Spleen (tissue), 11 donors: ENCODE measurements around the gene DPEP2. TPM values are rescaled to one million over a fixed set of nuclear protein-coding genes. Genes with fewer than 3 reads are reported as not detected.
A peak's percentile ranks its signal among the peaks of the same experiment; 100 is the strongest.

Experiments used
- DNase-seq: peaks from one replicate; pipeline ENCODE4 v3.0.0-alpha.2; 2020
- H3K27ac ChIP-seq, 8 donors: fragments of 200-600 bp; sonication (generic) in 7 of 8; 1 replicate in 4 of 8; 2 replicates in 4 of 8; pipeline versions ENCODE4 v1.5.0 to v1.8.0; 2016 to 2021; ENCODE audit warnings: inconsistent platforms in 4 of 8, mild to moderate bottlenecking in 4 of 8, moderate library complexity in 1 of 8
- H3K27me3 ChIP-seq, 7 donors: fragments of 200-600 bp; sonication (generic) in 6 of 7; replicated peaks in 1 of 7; 1 replicate in 4 of 7; 2 replicates in 3 of 7; pipeline versions ENCODE4 v1.5.0 to v1.8.0; 2016 to 2021; ENCODE audit warnings: inconsistent platforms in 3 of 7, mild to moderate bottlenecking in 1 of 7
- H3K36me3 ChIP-seq, 6 donors: fragments of 200-600 bp; sonication (generic) in 5 of 6; 1 replicate in 4 of 6; 2 replicates in 2 of 6; pipeline versions ENCODE4 v1.5.0 to v1.8.0; 2016 to 2021; ENCODE audit warnings: inconsistent platforms in 2 of 6
- H3K4me1 ChIP-seq, 6 donors: fragments of 200-600 bp; sonication (generic) in 5 of 6; 1 replicate in 3 of 6; 2 replicates in 3 of 6; pipeline versions ENCODE4 v1.5.0 to v1.8.0; 2016 to 2021; ENCODE audit warnings: inconsistent platforms in 3 of 6
- H3K4me3 ChIP-seq, 8 donors: fragments of 200-600 bp; sonication (generic) in 7 of 8; 1 replicate in 4 of 8; 2 replicates in 4 of 8; pipeline versions ENCODE4 v1.5.0 to v1.8.0; 2016 to 2021; ENCODE audit warnings: inconsistent platforms in 4 of 8, mild to moderate bottlenecking in 4 of 8, moderate library complexity in 2 of 8
- H3K9me3 ChIP-seq, 8 donors: fragments of 200-600 bp; sonication (generic) in 7 of 8; 1 replicate in 4 of 8; 2 replicates in 4 of 8; pipeline versions ENCODE4 v1.5.0 to v1.8.0; 2016 to 2021; ENCODE audit warnings: inconsistent platforms in 4 of 8
- CTCF ChIP-seq, 11 experiments: fragments of 200-600 bp in 7 of 11; fragments of 450-650 bp in 4 of 11; sonication (generic) in 4 of 11; IDR thresholded peaks in 8 of 11; conservative IDR thresholded peaks in 3 of 11; 1 replicate in 7 of 11; 2 replicates in 4 of 11; pipeline versions ENCODE4 v1.4.0 to v1.8.0; 2016 to 2021; ENCODE audit warnings: antibody characterized with exemption in 11 of 11, inconsistent platforms in 4 of 11, mild to moderate bottlenecking in 1 of 11
- POLR2A ChIP-seq, 3 donors: fragments of 450-650 bp; IDR thresholded peaks; one replicate each; pipeline ENCODE4 v1.5.1; 2017; ENCODE audit warnings: antibody characterized with exemption in 3 of 3, mild to moderate bottlenecking in 1 of 3
- POLR2AphosphoS5 ChIP-seq, 3 donors: sonication (generic); formaldehyde crosslinking; IDR thresholded peaks; one replicate each; pipeline ENCODE4 v1.5.1; 2017; ENCODE audit warnings: antibody characterized with exemption in 3 of 3
- whole genome bisulfite sequencing, 5 donors: extraction: QIAGEN DNeasy Blood & Tissue Kit in 3 of 5; methylation state at CpG; one replicate each; pipeline versions ENCODE4 v1.1.5 to v1.1.7; 2013 to 2018; 5-methylcytosine and 5-hydroxymethylcytosine counted together
- intact Hi-C: fragments of 100-400 bp; cut with DNase I; formaldehyde crosslinking; loops from one replicate; pipeline ENCODE4 v1.15.0; 2023; ENCODE audit warnings: low total_unique reads
- polyA plus RNA-seq, 3 donors: library from polyadenylated mRNA; stranded (reverse); fragments of 200-250 nt; gene quantifications; one replicate each; pipeline ENCODE4 v1.2.1, GENCODE V29; 2013
- total RNA-seq, 7 donors: library from RNA; depleted of rRNA in 3 of 7; stranded (reverse); fragments of >200 nt in 3 of 7; fragmentation: NEBNext Ultra II Directional in 4 of 7; extraction: Animal tissue kit (Norgen Biotek cat#: 25700) in 4 of 7; gene quantifications; one replicate each; pipeline versions ENCODE4 v1.1.0 to v1.2.1, GENCODE V29; 2016 to 2021
- donor health status: healthy with polysubstance abuse.
- donor health status: DM: no; HTN: no; CAD: no; lungs with moderate emphysema.
- donor health status: DM: no; HTN: no; CAD: no.
- donor health status: Bipolar disorder and iron deficiency.
- donor health status: healthy.
- donor health status: DM: no; HTN: no; CAD: no.
- donor health status: DM: yes; HTN: yes; CAD: no.

The DPEP2 gene
- total and polyA plus RNA-seq, 10 donors = 18.6 to 79.6 (median 29.3) TPM

GRCh38 chr16:67990018-67990386 lies 9.3 kb downstream of the DPEP2 start:
- Histone ChIP-seq H3K9me3 (no peaks in the 10 kb centered on the region), H3K4me3 (no peak overlapping the region), H3K27ac (no peak overlapping the region), H3K27me3 (no peaks in the 10 kb centered on the region), H3K4me1 (peaks cover 20 to 87% (median 34%) of the 10 kb centered on the region in 6 donors), H3K36me3 (peaks cover 0 to 27% (median 0%) of the 10 kb centered on the region in 6 donors)
- intact Hi-C loops = loop anchor here (5.0 kb wide), 1 partner anchor 52 kb away; no protein-coding TSS in a partner anchor
- WGBS, 5 donors = 79 to 87% (median 82%) methylated on average over 5 to 6 of the region's 6 CpGs
- TF ChIP-seq POLR2A (IDR thresholded peaks at IDR 0.05) (no peak), POLR2AphosphoS5 (IDR thresholded peaks at IDR 0.05) (no peak), CTCF (IDR thresholded peaks at IDR 0.05 in 8 of 11, conservative IDR thresholded peaks at IDR 0.05 in 3 of 11) (no peak)
- DNase-seq = no peak

GRCh38 chr16:67989322-67990017 lies 9.8 kb downstream of the DPEP2 start:
- 79 to 88% (median 81%) methylated on average over 8 of the region's 8 CpGs for WGBS, 5 donors
- intact Hi-C loops = loop anchor here (5.0 kb wide), 1 partner anchor 53 kb away; no protein-coding TSS in a partner anchor
- no peak overlapping the region for H3K4me3 ChIP-seq
- no peaks in the 10 kb centered on the region for H3K27me3 ChIP-seq
- DNase-seq = no peak
- H3K4me1 ChIP-seq = peaks cover 25 to 87% (median 36%) of the 10 kb centered on the region in 6 donors
- H3K36me3 ChIP-seq = peaks cover 0 to 27% (median 0%) of the 10 kb centered on the region in 6 donors
- no peaks in the 10 kb centered on the region for H3K9me3 ChIP-seq
- H3K27ac ChIP-seq = peak overlapping the region in 1 of 8 donors; percentile 16
- TF ChIP-seq POLR2AphosphoS5 (IDR thresholded peaks at IDR 0.05) (peak in 1 of 3 donors; percentile 20), CTCF (IDR thresholded peaks at IDR 0.05 in 8 of 11, conservative IDR thresholded peaks at IDR 0.05 in 3 of 11) (no peak)

- no peak for DNase-seq
- Histone ChIP-seq H3K4me1 (peaks cover 30 to 88% (median 39%) of the 10 kb centered on the region in 6 donors), H3K36me3 (peaks cover 0 to 27% (median 0%) of the 10 kb centered on the region in 6 donors), H3K4me3 (no peak overlapping the region), H3K27ac (peak overlapping the region in 2 of 8 donors; percentile 16 to 30), H3K27me3 (no peaks in the 10 kb centered on the region), H3K9me3 (no peaks in the 10 kb centered on the region)
- no peak for TF ChIP-seq POLR2A (IDR thresholded peaks at IDR 0.05)
- peak in 1 of 3 donors; percentile 4 for TF ChIP-seq POLR2AphosphoS5 (IDR thresholded peaks at IDR 0.05)
- TF ChIP-seq CTCF (IDR thresholded peaks at IDR 0.05 in 8 of 11, conservative IDR thresholded peaks at IDR 0.05 in 3 of 11) = no peak
- intact Hi-C loops = no loop called here
- WGBS, 5 donors = 73 to 85% (median 77%) methylated on average over 3 of the region's 3 CpGs
These were observed 10.6 kb downstream of the DPEP2 start for GRCh38 chr16:67988675-67989074.

GRCh38 chr16:67987460-67988160 lies 11.7 kb downstream of the DPEP2 start:
- Histone ChIP-seq H3K4me3 (no peak overlapping the region), H3K36me3 (peaks cover 0 to 27% (median 0%) of the 10 kb centered on the region in 6 donors), H3K27ac (peak overlapping the region in 2 of 8 donors; percentile 24 to 30), H3K27me3 (no peaks in the 10 kb centered on the region), H3K9me3 (no peaks in the 10 kb centered on the region), H3K4me1 (peaks cover 20 to 88% (median 33%) of the 10 kb centered on the region in 6 donors)
- intact Hi-C loops = no loop called here
- WGBS, 5 donors = 67 to 80% (median 73%) methylated on average over 9 to 11 of the region's 11 CpGs
- DNase-seq = no peak
- TF ChIP-seq CTCF (IDR thresholded peaks at IDR 0.05 in 8 of 11, conservative IDR thresholded peaks at IDR 0.05 in 3 of 11) (no peak), POLR2AphosphoS5 (IDR thresholded peaks at IDR 0.05) (no peak), POLR2A (IDR thresholded peaks at IDR 0.05) (no peak)
